GM12873 (cell line): ENCODE data around the gene PRPSAP1.

ENCODE experiments used
- TF ChIP-seq, protein P1 (sequence below): IDR thresholded peaks from 2 replicates; pipeline ENCODE4 v1.5.1; 2012; ENCODE audit warnings: low read depth, mild to moderate bottlenecking, moderate library complexity, low read length, control low read depth; ENCODE audit not compliant: insufficient read depth; ENCODE audit errors: missing control alignments

PRPSAP1 gene

GRCh38 chr17:76304226-76305134 lies 49.2 kb downstream of the PRPSAP1 start:
- TF ChIP-seq, protein P1, sequence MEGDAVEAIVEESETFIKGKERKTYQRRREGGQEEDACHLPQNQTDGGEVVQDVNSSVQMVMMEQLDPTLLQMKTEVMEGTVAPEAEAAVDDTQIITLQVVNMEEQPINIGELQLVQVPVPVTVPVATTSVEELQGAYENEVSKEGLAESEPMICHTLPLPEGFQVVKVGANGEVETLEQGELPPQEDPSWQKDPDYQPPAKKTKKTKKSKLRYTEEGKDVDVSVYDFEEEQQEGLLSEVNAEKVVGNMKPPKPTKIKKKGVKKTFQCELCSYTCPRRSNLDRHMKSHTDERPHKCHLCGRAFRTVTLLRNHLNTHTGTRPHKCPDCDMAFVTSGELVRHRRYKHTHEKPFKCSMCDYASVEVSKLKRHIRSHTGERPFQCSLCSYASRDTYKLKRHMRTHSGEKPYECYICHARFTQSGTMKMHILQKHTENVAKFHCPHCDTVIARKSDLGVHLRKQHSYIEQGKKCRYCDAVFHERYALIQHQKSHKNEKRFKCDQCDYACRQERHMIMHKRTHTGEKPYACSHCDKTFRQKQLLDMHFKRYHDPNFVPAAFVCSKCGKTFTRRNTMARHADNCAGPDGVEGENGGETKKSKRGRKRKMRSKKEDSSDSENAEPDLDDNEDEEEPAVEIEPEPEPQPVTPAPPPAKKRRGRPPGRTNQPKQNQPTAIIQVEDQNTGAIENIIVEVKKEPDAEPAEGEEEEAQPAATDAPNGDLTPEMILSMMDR = no peak

DNA sequence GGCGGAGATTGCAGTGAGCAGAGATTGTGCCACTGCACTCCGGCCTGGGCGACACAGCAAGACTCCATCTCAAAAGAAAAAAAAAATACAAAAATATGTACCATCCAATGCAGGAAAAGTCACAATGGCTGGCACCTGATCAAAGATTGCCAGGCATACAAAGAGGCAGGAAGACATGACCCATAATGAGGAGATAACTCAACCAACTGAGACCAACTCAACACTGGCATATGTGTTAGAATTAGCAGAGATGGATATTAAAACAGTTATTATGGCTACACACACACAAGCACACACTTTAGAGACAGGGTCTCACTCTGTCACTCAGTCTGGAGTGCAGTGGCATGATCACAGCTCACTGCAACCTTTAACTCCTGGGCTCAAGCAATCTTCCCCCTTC lies 56.3 kb downstream of the PRPSAP1 start:
- TF ChIP-seq, protein P1 = no peak

DNA sequence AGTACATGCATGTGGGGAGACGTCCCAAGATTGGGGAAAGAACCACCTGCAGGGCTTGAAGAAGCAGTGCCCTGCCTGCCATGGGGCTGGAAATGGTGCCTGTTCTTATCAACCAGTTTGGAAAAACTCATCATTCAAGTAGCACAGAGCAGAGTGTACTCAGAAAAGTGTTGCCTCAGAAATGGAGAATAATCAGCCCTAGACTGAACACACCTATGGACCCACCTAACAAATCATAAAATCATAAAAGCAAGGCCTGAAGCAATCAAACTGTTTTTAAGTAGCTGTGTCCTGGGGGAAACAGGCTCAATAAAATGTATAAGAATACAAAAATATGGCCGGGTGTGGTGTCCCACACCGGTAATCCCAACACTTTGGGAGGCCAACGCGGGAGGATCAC lies 56.8 kb downstream of the PRPSAP1 start:
- TF ChIP-seq, protein P1 = no peak

GRCh38 chr17:76296186-76296585 lies 57.5 kb downstream of the PRPSAP1 start:
- TF ChIP-seq, protein P1 = no peak

GRCh38 chr17:76293106-76293505 lies 60.6 kb downstream of the PRPSAP1 start:
- TF ChIP-seq, protein P1 = no peak

DNA sequence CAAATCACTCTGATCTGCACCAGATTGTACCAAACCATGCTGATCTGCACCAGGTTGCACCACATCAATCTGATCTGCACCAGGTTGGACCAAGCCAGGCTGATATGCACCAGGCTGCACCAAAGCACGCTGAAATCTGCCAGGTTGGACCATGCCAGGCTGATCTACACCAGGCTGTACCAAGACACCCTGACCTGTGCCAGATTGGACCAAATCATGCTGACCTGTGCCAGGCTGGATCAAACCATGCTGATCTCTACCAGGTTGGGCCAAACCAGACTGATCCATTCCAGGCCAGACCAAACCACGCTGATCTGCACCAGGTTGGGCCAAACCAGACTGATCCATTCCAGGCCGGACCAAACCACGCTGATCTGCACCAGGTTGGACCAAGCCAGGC lies 61.1 kb downstream of the PRPSAP1 start:
- TF ChIP-seq, protein P1 = no peak

- TF ChIP-seq, protein P1 = no peak
These were observed 71.9 kb downstream of the PRPSAP1 start for GRCh38 chr17:76281573-76282371.
